Right atrium auricular region (tissue), 2 donors: Measurements from ENCODE around the gene FUZ. TPM values are rescaled to one million over a fixed set of nuclear protein-coding genes. Genes with fewer than 3 reads are reported as not detected.

Experiments
- DNase-seq: peaks from one replicate; pipeline ENCODE4 v3.0.0-alpha.2; 2019; ENCODE audit warnings: low spot score
- H3K27ac ChIP-seq, 2 donors: fragments of 200-600 bp; sonication (generic); 1 replicate in 1 of 2; 2 replicates in 1 of 2; pipeline ENCODE4 v1.5.1; 2016 to 2019
- H3K27me3 ChIP-seq, 2 donors: fragments of 200-600 bp; sonication (generic); one replicate each; pipeline versions ENCODE4 v1.5.1 to v1.6.0; 2017 to 2019
- H3K36me3 ChIP-seq: fragments of 200-600 bp; sonication (generic); one replicate; pipeline ENCODE4 v1.5.1; 2016
- H3K4me1 ChIP-seq, 2 donors: fragments of 200-600 bp; sonication (generic); one replicate each; pipeline versions ENCODE4 v1.5.1 to v1.6.0; 2017 to 2019
- H3K4me3 ChIP-seq, 2 donors: fragments of 200-600 bp; sonication (generic); 1 replicate in 1 of 2; 2 replicates in 1 of 2; pipeline ENCODE4 v1.5.1; 2017 to 2019; ENCODE audit warnings: mild to moderate bottlenecking in 1 of 2, moderate library complexity in 1 of 2
- H3K9me3 ChIP-seq, 2 donors: fragments of 200-600 bp; sonication (generic); one replicate each; pipeline ENCODE4 v1.5.1; 2019
- total RNA-seq, 2 donors: library from RNA; depleted of rRNA; stranded (reverse); fragments of >200 nt; gene quantifications; one replicate each; pipeline ENCODE4 v1.1.0, GENCODE V29; 2016
- TF ChIP-seq, protein P1 (sequence below), 2 donors: fragments of 200-600 bp; sonication (generic); IDR thresholded peaks; one replicate each; pipeline ENCODE4 v1.5.1; 2019; ENCODE audit warnings: antibody characterized with exemption in 2 of 2

FUZ gene
- total RNA-seq, 2 donors from 2014 or later, result 18.5 to 22.5 TPM

DNA sequence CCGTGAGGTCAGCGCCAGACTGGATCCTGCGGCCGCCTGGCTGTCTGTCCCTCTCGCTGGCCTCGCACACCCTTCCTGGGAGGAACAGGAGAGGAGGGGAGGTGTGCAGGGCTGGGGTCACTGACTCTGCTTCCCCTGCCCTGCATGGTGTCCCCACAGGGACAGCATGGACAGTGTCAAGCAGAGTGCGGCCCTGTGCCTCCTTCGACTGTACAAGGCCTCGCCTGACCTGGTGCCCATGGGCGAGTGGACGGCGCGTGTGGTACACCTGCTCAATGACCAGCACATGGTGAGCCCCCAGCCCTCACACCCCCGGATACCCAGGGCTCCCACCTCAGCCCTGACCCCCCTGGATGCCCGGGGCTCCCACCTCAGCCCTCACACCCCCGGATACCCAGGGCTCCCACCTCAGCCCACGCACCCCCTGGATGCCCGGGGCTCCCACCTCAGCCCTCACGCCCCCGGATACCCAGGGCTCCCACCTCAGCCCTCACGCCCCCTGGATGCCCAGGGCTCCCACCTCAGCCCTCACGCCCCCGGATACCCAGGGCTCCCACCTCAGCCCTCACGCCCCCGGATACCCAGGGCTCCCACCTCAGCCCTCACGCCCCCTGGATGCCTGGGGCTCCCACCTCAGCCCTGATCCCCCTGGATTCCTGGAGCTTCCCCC, 21.2 kb downstream of the FUZ start:
- H3K4me1 ChIP-seq, result peaks cover 0 to under 1% of the 10 kb centered on the region in 2 donors
- peaks cover 64% of the 10 kb centered on the region for H3K36me3 ChIP-seq
- DNase-seq, result no peak
- no peaks in the 10 kb centered on the region for H3K9me3 ChIP-seq
- H3K4me3 ChIP-seq, result no peak overlapping the region
- TF ChIP-seq, protein P1, sequence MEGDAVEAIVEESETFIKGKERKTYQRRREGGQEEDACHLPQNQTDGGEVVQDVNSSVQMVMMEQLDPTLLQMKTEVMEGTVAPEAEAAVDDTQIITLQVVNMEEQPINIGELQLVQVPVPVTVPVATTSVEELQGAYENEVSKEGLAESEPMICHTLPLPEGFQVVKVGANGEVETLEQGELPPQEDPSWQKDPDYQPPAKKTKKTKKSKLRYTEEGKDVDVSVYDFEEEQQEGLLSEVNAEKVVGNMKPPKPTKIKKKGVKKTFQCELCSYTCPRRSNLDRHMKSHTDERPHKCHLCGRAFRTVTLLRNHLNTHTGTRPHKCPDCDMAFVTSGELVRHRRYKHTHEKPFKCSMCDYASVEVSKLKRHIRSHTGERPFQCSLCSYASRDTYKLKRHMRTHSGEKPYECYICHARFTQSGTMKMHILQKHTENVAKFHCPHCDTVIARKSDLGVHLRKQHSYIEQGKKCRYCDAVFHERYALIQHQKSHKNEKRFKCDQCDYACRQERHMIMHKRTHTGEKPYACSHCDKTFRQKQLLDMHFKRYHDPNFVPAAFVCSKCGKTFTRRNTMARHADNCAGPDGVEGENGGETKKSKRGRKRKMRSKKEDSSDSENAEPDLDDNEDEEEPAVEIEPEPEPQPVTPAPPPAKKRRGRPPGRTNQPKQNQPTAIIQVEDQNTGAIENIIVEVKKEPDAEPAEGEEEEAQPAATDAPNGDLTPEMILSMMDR (IDR thresholded peaks at IDR 0.05), result no peak
- H3K27me3 ChIP-seq, result no peaks in the 10 kb centered on the region
- no peak overlapping the region for H3K27ac ChIP-seq

DNA sequence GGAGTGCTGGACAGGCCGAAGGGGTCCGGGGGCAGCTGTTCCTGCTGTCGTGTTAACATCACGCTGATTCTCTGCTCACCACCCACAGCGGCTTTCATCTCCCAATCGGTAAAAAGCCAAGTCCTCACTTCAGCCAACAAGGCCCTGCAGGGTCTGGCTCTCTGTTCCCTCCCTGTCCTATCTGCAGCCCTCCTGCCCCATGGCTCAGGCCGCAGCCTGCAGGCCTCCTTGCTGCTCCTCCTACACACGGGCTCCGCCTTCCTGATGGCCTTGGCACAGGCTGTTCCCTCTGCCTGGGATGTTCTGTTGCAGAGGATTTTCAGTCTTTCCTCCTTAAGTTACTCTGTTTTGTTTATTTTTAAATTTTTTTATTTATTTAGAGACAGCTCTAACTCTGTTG, 22.2 kb downstream of the FUZ start:
- H3K9me3 ChIP-seq, result no peaks in the 10 kb centered on the region
- no peak overlapping the region for H3K27ac ChIP-seq
- H3K27me3 ChIP-seq, result no peaks in the 10 kb centered on the region
- H3K4me1 ChIP-seq, result peaks cover 0 to 11% of the 10 kb centered on the region in 2 donors
- no peak overlapping the region for H3K4me3 ChIP-seq
- TF ChIP-seq, protein P1 (IDR thresholded peaks at IDR 0.05), result no peak
- H3K36me3 ChIP-seq, result peaks cover 54% of the 10 kb centered on the region
- no peak for DNase-seq

DNA sequence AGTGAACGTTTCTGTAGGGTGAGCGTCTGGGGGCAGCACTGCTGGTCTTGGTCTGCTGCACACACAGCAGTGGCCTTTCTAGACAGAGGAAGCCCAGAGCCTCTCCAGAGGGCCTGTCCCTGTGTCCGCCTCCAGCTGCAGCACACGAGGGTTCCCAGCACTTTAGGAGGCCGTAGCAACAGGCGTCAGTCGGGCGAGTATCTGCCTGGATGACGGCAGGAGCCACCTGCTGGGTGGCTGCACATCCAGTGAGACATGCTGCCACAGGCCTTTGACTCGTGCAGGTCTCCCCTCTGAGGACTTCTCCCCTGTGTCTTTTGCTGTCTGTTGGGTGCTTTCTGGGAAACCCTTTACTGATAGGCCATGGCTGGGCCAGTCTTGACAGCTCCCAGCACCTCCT, 24.2 kb downstream of the FUZ start:
- peaks cover 39% of the 10 kb centered on the region for H3K36me3 ChIP-seq

DNA sequence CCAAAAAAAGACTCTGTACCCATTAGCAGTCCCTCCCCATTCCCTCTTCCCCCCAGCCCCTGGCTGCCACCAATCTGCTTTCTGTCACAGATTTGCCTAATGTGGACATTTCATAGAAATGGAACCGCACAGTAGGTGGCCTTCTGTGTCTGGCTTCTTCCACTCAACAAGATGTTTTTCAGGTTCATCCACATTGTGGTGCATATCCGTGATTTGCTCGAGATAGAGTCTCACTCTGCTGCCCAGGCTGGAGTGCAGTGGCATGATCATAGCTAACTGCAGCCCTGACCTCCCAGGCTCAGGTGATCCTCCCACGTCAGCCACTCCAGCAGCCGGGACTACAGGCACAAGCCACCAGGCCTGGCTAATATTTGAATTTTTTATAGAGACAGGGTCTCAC, 25.3 kb downstream of the FUZ start:
- H3K27me3 ChIP-seq, result no peaks in the 10 kb centered on the region
- TF ChIP-seq, protein P1 (IDR thresholded peaks at IDR 0.05), result no peak

More for the DNA sequence above, 24.2 kb downstream of the FUZ start:
- TF ChIP-seq, protein P1 (IDR thresholded peaks at IDR 0.05), result no peak
- H3K27ac ChIP-seq, result no peak overlapping the region
- no peak overlapping the region for H3K4me3 ChIP-seq
- DNase-seq, result no peak
- H3K9me3 ChIP-seq, result no peaks in the 10 kb centered on the region
- H3K27me3 ChIP-seq, result no peaks in the 10 kb centered on the region
- H3K4me1 ChIP-seq, result peaks cover 0 to 14% of the 10 kb centered on the region in 2 donors

DNA sequence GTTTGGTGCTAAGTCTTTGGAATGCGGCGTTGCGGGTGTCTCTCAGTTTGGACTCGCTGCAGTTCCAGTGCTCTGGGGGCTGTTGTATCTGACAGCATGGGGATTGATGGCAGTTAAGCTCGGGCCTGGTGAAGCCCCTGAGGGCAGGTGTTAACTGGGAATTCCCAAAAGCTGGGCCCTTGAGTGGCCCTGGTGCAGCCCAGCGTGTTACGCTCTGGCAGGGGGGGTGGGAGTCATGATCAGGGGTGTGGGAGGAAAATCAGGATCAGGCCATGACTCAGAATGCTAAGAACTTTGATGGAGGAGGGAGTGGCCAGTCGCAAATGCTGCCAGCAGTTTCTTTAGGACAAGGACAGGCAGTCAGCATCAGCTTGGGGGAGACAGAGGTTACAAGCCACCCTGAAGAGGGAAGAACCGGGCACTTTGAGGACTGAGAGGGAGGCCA, 26.7 kb downstream of the FUZ start:
- Histone ChIP-seq H3K4me1 (peaks cover 0 to 14% of the 10 kb centered on the region in 2 donors), H3K27ac (peak overlapping the region; percentile 35 to 55), H3K9me3 (no peaks in the 10 kb centered on the region), H3K36me3 (peaks cover 33% of the 10 kb centered on the region), H3K27me3 (no peaks in the 10 kb centered on the region), H3K4me3 (no peak overlapping the region)
- TF ChIP-seq, protein P1 (IDR thresholded peaks at IDR 0.05), result no peak
- DNase-seq, result peak; percentile 73

More for the DNA sequence above, 25.3 kb downstream of the FUZ start:
- Histone ChIP-seq H3K4me1 (peaks cover 0 to 14% of the 10 kb centered on the region in 2 donors), H3K4me3 (no peak overlapping the region), H3K27ac (no peak overlapping the region), H3K36me3 (peaks cover 39% of the 10 kb centered on the region), H3K9me3 (no peaks in the 10 kb centered on the region)
- DNase-seq, result no peak

DNA sequence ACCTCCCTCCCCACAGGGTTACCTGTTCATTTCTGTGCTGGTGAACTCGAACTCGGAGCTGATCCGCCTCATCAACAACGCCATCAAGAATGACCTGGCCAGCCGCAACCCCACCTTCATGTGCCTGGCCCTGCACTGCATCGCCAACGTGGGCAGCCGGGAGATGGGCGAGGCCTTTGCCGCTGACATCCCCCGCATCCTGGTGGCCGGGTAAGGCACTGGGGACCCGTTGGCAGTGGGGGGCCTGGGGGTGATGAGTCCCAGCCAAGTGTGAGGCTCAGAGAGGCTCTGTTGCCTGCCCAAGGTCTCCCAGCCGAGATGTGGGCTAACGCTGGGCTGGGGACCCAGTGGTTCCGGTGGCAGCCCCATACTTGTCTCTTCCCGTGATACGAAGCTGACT, 30.6 kb downstream of the FUZ start:
- TF ChIP-seq, protein P1 (IDR thresholded peaks at IDR 0.05), result no peak
- DNase-seq, result no peak
- peaks cover 26% of the 10 kb centered on the region for H3K36me3 ChIP-seq

More for the DNA sequence above, 30.6 kb downstream of the FUZ start:
- Histone ChIP-seq H3K27me3 (no peaks in the 10 kb centered on the region), H3K9me3 (no peaks in the 10 kb centered on the region), H3K4me1 (peaks cover 0 to 20% of the 10 kb centered on the region in 2 donors), H3K27ac (no peak overlapping the region), H3K4me3 (no peak overlapping the region)
